Activated naive CD4-positive, alpha-beta T cell treated with anti-CD3 and anti-CD28 coated beads for 36 hours (primary cell): ENCODE measurements around the gene TSEN15. TPM values are rescaled to one million over a fixed set of nuclear protein-coding genes. Genes with fewer than 3 reads are reported as not detected.
"Not testable (repeated sequence)": the region's sequence is repeated elsewhere in the genome, so short reads cannot be mapped to it uniquely, and the experiment has no call there.

Experiments used
- CTCF ChIA-PET: fragments of 350-600 bp; sonication (Branson Sonifier 250); formaldehyde crosslinking; loops from one replicate; lab custom pipeline; 2021; ENCODE audit warnings: antibody characterized with exemption; lab: Charles Lee
- DNase-seq: peaks from one replicate; pipeline ENCODE4 v3.0.0-alpha.2; 2020
- H3K27ac Mint-ChIP-seq: one replicate; pipeline ENCODE4 v1.8.0; 2021; ENCODE audit warnings: mild to moderate bottlenecking, mixed read lengths
- H3K27me3 Mint-ChIP-seq: one replicate; pipeline ENCODE4 v1.8.0; 2021; ENCODE audit warnings: low read depth, mixed read lengths
- H3K36me3 Mint-ChIP-seq: one replicate; pipeline ENCODE4 v1.8.0; 2021; ENCODE audit warnings: low read depth, mixed read lengths
- H3K4me1 Mint-ChIP-seq: one replicate; pipeline ENCODE4 v1.8.0; 2021; ENCODE audit warnings: low read depth, mixed read lengths
- H3K4me3 Mint-ChIP-seq: one replicate; pipeline ENCODE4 v1.8.0; 2021; ENCODE audit warnings: mild to moderate bottlenecking, moderate library complexity, mixed read lengths
- H3K9me3 Mint-ChIP-seq: one replicate; pipeline ENCODE4 v1.8.0; 2021; ENCODE audit warnings: mixed read lengths
- intact Hi-C: fragments of 100-400 bp; cut with micrococcal nuclease; formaldehyde crosslinking; loops from one replicate; pipeline ENCODE4 v1.15.1; 2023
- total RNA-seq, 2 experiments: library from RNA; stranded (reverse); gene quantifications; one replicate each; pipeline ENCODE4 v1.2.3, GENCODE V29; 2021

The TSEN15 gene
- total RNA-seq, 2 experiments from 2014 or later: 52.6 to 57.6 TPM

DNA sequence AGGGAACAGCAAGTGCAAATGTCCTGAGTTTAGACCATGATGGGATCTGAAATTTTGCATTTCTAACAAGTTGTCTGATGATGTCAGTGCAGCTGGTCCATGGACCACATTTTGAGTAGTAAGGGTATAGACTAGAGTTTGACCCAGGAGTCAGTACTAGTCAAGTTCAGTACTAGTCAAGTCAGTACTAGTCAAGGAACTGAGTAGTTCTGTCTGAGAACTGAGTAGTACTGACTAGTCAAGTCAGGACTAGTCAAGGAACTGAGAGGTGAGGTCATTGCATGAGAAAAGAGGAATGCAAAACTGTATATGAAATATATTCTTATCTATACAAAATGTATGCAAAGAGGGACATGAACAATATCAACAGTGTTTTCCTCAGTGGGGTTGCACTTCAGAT lies 34.1 kb downstream of the TSEN15 start:
- CTCF ChIA-PET: interaction anchor here (0.7 kb wide), 2 partner anchors 9 to 170 kb away, joined by 3 to 4 read pairs; no protein-coding TSS in a partner anchor

DNA sequence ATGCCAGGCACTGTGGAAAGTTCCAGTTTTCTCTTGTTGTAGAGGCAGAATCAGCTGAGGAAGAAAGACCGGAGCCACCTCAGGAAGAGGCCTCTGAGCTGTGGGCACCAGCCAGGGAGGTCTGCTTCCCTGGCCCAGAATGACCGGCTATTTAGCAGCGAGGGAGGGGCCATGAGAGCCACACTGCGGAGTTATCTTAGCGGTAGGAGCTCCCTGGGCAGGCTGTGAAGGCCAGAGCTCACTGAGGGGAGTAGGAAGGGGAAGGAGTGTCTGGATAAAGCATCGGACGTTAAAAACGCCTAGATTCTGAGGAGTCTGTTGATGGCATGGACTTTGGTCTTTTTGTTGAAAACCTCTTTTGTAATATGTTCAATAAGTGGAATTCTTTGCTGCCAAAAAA lies 36.5 kb downstream of the TSEN15 start:
- Mint-ChIP-seq H3K27me3 (no peaks in the 10 kb centered on the region), H3K4me1 (no peaks in the 10 kb centered on the region), H3K4me3 (no peak overlapping the region), H3K27ac (no peak overlapping the region), H3K9me3 (no peaks in the 10 kb centered on the region), H3K36me3 (peaks cover 9% of the 10 kb centered on the region)
- intact Hi-C loops: no loop called here
- DNase-seq: no peak
- CTCF ChIA-PET: no interaction called here

More for the DNA sequence above, 34.1 kb downstream of the TSEN15 start:
- no peaks in the 10 kb centered on the region for H3K27me3 Mint-ChIP-seq
- no peak for DNase-seq
- H3K4me1 Mint-ChIP-seq: no peaks in the 10 kb centered on the region
- H3K27ac Mint-ChIP-seq: no peak overlapping the region
- no peaks in the 10 kb centered on the region for H3K9me3 Mint-ChIP-seq
- H3K4me3 Mint-ChIP-seq: no peak overlapping the region
- peaks cover 9% of the 10 kb centered on the region for H3K36me3 Mint-ChIP-seq
- intact Hi-C loops: no loop called here

DNA sequence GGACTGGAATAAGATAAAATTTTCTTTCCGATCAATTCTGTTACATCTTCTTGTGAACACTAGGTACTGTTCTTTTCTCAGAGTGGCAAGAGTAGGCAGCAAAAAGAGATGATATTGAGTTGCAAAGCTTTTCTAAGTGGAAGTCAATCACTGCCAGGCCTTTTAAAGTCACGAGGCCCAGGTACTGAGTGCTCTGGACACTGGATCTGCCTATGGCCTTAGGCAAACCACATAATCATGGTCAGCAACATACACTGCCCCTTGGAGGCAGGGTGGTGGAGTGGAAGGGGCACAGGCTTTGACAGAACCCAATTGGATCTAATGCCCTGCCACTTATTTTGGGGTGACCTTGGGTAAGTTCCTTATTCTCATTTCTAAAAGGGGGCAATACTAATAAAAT lies 41.5 kb downstream of the TSEN15 start:
- Mint-ChIP-seq H3K9me3 (no peaks in the 10 kb centered on the region), H3K4me1 (no peaks in the 10 kb centered on the region), H3K36me3 (peaks cover 9% of the 10 kb centered on the region), H3K27me3 (no peaks in the 10 kb centered on the region), H3K27ac (no peak overlapping the region), H3K4me3 (no peak overlapping the region)
- no peak for DNase-seq
- intact Hi-C loops: no loop called here
- CTCF ChIA-PET: no interaction called here

DNA sequence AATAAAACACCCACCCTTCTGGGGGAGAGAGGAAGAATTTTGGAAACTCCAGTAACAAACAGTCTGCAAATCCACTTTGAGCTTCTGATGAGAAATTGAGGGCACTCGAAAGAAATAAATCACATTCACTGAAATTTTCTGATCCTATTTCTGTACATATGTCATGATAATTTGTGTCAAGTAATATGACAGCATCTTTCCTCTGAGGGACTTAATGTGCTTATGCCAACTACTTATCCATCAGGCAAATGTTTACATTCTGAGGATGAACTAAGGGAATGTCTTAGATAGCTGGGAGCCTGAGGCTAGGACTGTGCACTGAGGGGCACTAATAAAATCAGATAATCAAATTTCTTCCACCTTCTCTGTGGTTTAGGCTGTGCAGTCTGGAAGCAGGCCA lies 44.5 kb downstream of the TSEN15 start:
- intact Hi-C loops: no loop called here
- Mint-ChIP-seq H3K4me3 (no peak overlapping the region), H3K9me3 (no peaks in the 10 kb centered on the region), H3K27ac (no peak overlapping the region), H3K27me3 (no peaks in the 10 kb centered on the region), H3K36me3 (peaks cover 14% of the 10 kb centered on the region), H3K4me1 (no peaks in the 10 kb centered on the region)
- no peak for DNase-seq
- CTCF ChIA-PET: no interaction called here

DNA sequence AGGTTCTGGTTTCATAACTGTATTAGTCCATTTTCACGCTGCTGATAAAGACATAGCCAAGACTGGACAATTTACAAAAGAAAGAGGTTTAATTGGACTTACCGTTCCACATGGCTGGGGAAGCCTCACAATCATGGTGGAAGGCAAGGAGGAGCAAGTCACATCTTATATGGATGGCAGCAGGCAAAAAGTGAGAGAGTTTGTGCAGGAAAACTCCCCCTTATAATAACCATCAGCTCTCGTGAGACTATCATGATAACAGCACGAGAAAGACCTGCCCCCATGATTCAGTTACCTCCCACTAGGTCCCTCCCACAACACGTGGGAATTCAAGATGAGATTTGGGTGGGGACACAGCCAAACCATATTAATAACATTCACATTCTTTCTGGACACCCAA lies 45.0 kb downstream of the TSEN15 start:
- H3K4me3 Mint-ChIP-seq, CTCF ChIA-PET, DNase-seq, H3K27me3 Mint-ChIP-seq, H3K4me1 Mint-ChIP-seq, H3K27ac Mint-ChIP-seq, intact Hi-C loops, H3K9me3 Mint-ChIP-seq: not testable (repeated sequence)
- peaks cover 14% of the 10 kb centered on the region for H3K36me3 Mint-ChIP-seq

DNA sequence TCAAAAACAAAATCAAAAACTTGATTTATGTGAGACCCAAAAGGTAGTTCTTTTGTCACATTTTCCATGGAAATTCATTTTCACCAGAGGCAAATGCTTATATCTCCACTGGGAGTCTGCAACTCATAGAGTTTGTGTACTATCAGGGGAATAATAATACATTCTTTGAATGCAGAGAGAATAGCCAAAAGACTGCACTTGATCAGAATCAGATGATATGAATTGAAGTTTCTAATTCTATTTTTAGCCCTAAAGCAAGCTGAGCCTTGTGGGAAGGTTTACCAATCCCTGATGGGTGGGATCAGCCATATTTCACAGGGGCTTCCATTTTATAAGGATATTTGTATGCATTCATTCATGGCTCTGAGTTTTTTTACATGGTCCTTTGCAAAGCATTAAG lies 49.6 kb downstream of the TSEN15 start:
- CTCF ChIA-PET: no interaction called here
- intact Hi-C loops: no loop called here
- peaks cover 36% of the 10 kb centered on the region for H3K36me3 Mint-ChIP-seq
- no peaks in the 10 kb centered on the region for H3K27me3 Mint-ChIP-seq
- DNase-seq: no peak
- no peak overlapping the region for H3K27ac Mint-ChIP-seq
- H3K4me3 Mint-ChIP-seq: no peak overlapping the region
- H3K4me1 Mint-ChIP-seq: no peaks in the 10 kb centered on the region
- peaks cover 16% of the 10 kb centered on the region for H3K9me3 Mint-ChIP-seq

DNA sequence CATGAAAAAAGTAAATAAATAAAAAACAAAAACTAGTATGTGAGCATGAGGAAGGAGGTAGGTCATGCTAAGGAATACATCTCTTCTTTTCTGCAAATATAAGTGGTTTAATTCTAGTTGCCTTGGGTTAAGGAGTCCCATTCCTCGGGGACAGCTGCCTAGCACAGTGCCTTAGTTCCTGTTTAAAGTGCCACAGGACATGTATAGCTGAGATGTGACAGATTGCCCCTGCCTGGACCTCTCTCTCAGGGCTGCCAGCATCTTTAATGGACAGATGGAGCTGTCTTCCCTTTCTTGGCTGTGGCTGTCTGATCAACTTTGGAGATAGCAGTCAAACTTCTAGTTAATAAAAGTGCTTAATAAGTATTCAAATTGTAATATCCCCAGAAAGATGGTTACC lies 50.0 kb downstream of the TSEN15 start:
- Mint-ChIP-seq H3K36me3 (peaks cover 36% of the 10 kb centered on the region), H3K4me1 (no peaks in the 10 kb centered on the region), H3K27ac (no peak overlapping the region), H3K4me3 (no peak overlapping the region), H3K27me3 (no peaks in the 10 kb centered on the region), H3K9me3 (peaks cover 21% of the 10 kb centered on the region)
- CTCF ChIA-PET: no interaction called here
- no peak for DNase-seq
- intact Hi-C loops: no loop called here

DNA sequence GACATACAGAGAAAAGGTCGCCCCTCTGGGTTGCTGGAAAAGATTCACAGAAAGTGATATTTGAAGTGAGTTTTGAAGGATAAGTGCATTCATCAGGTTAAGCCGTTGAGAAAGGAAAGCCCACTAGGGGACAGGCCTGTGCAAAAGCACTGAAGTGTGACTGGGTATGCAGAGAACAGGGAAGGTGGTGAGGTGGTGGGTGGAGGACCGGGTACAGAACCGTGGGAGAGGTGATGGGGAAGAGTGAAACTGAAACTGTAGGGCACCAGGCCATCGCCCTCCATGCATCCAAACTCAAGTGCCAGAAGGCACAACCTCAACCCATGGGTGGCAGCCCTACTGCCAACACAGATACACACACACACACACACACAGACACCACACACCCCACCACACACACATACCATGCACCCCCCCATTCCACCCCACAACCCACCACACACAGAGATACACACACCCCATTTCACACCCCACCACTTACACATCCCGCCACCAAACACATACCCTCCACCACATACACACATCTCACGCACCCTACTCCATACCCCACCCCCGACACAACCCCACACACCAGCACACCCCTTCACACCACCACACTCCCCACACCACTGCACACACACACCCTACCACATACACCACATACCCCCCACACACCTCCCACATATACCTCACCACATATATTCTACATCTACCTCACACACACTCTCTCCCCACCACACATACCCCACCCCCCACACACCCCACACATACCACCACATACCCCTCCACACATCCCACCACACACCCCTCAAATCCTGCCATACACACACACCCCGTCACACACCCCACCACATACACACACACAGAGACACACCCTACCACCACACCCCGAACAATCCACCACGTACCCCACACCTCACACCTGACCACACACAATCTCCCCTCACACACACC lies 59.0 kb downstream of the TSEN15 start:
- CTCF ChIA-PET: no interaction called here
- H3K4me3 Mint-ChIP-seq: no peak overlapping the region
- no peak for DNase-seq
- H3K36me3 Mint-ChIP-seq: peaks cover 16% of the 10 kb centered on the region
- no peaks in the 10 kb centered on the region for H3K27me3 Mint-ChIP-seq
- H3K4me1 Mint-ChIP-seq: no peaks in the 10 kb centered on the region
- H3K9me3 Mint-ChIP-seq: peaks cover 18% of the 10 kb centered on the region
- intact Hi-C loops: loop anchor here (1.0 kb wide), 1 partner anchor 112 kb away; no protein-coding TSS in a partner anchor
- no peak overlapping the region for H3K27ac Mint-ChIP-seq

DNA sequence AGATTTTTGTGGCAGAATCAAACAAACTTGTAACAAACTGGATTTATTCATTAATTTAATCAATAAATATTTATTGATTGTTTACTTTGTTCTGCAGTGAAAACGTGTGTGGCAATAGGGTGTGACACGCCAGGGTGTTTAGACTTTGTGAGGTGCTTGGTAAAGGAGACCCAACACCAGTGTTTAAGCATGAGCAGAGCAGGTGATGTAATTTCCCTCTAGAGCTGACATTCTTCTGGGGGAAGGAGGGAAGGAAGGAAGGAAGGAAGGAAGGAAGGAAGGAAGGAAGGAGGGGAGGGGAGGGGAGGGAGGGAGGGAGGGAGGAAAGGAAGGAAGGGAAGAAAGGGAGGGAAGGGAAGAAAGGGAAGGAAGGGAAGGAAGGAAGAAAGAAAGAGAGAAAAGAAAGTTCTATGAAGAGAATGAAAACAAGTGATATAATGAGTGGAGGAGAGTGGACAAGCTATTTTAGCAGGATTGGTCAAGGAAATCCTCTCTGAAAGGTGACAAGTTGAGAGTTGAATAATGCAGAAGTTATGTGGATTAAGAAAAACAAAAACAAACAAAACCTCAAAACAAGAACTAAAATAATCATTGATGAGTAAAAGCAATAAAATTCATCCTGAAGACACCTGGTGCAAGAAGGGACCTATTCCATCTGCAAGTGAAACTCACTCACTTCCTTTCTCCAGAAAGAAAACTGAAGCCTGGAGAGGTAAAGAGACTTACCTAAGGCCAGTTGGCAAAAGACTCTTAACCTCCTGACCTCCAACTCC lies 60.8 kb downstream of the TSEN15 start:
- no peaks in the 10 kb centered on the region for H3K9me3 Mint-ChIP-seq
- no peak overlapping the region for H3K4me3 Mint-ChIP-seq
- no peak for DNase-seq
- intact Hi-C loops: no loop called here
- no peaks in the 10 kb centered on the region for H3K4me1 Mint-ChIP-seq
- H3K36me3 Mint-ChIP-seq: no peaks in the 10 kb centered on the region
- no peaks in the 10 kb centered on the region for H3K27me3 Mint-ChIP-seq
- CTCF ChIA-PET: no interaction called here
- no peak overlapping the region for H3K27ac Mint-ChIP-seq

DNA sequence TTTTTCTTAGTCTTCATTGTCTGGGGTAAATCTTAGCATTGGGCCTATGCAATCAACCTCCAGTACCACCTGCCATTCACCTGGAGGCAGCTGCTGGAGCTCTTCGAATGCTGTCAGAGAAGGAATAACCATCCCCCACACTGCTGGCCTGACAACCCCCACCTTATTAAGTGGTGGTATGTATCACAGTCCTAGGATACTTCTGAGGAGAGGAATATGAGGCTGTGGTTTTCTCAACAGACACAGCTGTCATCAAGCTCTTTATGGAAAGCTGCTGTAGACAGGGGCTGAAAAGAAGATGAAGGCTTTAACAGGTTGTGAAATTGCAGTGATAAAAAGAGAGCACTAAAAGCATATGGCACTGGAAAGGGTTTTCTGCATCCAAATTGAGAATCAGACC lies 61.7 kb downstream of the TSEN15 start:
- CTCF ChIA-PET: interaction anchor here (0.6 kb wide), 1 partner anchor 26 kb away, joined by 3 read pairs; no protein-coding TSS in a partner anchor
- no peak overlapping the region for H3K4me3 Mint-ChIP-seq
- intact Hi-C loops: no loop called here

DNA sequence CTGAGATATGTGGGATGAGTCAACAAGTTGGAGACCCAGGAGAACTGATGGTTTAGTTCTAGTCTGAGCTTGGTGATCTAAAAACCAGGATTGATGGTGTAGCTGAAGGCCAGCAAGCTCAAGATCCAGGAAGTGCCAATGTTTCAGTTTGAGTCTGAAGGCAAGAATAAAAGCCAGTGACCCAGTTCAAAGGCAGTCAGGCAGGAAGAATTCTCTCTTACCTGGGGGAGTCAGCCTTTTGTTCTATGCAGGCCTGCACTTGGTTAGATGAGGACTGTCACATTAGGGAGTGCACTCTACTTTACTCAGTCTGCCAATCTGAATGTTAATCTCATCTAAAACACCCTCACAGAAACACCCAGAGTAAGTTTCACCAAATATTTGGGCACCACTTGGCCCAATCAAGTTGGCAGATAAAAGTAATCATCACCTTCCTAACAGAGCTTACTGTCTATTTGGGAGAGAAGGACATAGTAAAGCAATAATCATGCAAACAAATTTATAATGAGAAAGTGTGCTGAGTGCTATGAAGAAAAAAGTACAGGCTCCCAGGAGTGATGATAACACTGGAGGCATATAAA lies 63.4 kb downstream of the TSEN15 start:
- no peaks in the 10 kb centered on the region for H3K27me3 Mint-ChIP-seq
- H3K9me3 Mint-ChIP-seq: no peaks in the 10 kb centered on the region
- no peaks in the 10 kb centered on the region for H3K36me3 Mint-ChIP-seq
- no peak overlapping the region for H3K27ac Mint-ChIP-seq
- intact Hi-C loops: no loop called here
- H3K4me3 Mint-ChIP-seq: no peak overlapping the region
- CTCF ChIA-PET: no interaction called here
- no peaks in the 10 kb centered on the region for H3K4me1 Mint-ChIP-seq
- no peak for DNase-seq

More for the DNA sequence above, 61.7 kb downstream of the TSEN15 start:
- H3K27me3 Mint-ChIP-seq: no peaks in the 10 kb centered on the region
- no peak overlapping the region for H3K27ac Mint-ChIP-seq
- no peak for DNase-seq
- H3K9me3 Mint-ChIP-seq: no peaks in the 10 kb centered on the region
- H3K4me1 Mint-ChIP-seq: no peaks in the 10 kb centered on the region
- H3K36me3 Mint-ChIP-seq: no peaks in the 10 kb centered on the region

DNA sequence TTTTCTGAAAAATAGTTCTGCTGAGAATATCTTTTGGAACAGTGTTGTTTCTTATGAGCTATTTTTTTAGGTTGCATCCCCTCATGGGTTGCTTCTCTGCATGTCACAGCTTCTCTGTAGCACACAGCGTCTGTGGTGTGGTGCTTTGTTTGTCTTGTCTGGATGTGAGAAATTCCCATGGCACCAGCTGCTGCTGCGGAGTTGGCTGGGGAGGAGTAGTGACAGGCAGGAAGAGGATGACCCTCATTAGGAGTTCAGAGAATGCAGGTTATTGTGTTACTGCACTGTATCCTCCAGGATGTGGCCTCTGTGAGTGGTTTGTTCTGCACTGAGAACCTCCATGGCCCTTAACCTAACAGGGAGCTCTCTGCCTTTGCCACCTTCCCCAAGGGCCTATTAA lies 64.8 kb downstream of the TSEN15 start:
- Mint-ChIP-seq H3K36me3 (no peaks in the 10 kb centered on the region), H3K4me3 (no peak overlapping the region), H3K9me3 (no peaks in the 10 kb centered on the region), H3K4me1 (no peaks in the 10 kb centered on the region), H3K27ac (no peak overlapping the region), H3K27me3 (no peaks in the 10 kb centered on the region)
- CTCF ChIA-PET: no interaction called here
- intact Hi-C loops: no loop called here
- no peak for DNase-seq
